GM18909 (cell line): ENCODE measurements around the gene STAT1.

Experiments
- ATAC-seq: cut with Tn5 transposase; IDR thresholded peaks from one replicate; pipeline ENCODE4 v1.9.1; 2021; ENCODE audit warnings: mild to moderate bottlenecking; ENCODE audit not compliant: unreplicated experiment, poor library complexity

Gene STAT1

DNA sequence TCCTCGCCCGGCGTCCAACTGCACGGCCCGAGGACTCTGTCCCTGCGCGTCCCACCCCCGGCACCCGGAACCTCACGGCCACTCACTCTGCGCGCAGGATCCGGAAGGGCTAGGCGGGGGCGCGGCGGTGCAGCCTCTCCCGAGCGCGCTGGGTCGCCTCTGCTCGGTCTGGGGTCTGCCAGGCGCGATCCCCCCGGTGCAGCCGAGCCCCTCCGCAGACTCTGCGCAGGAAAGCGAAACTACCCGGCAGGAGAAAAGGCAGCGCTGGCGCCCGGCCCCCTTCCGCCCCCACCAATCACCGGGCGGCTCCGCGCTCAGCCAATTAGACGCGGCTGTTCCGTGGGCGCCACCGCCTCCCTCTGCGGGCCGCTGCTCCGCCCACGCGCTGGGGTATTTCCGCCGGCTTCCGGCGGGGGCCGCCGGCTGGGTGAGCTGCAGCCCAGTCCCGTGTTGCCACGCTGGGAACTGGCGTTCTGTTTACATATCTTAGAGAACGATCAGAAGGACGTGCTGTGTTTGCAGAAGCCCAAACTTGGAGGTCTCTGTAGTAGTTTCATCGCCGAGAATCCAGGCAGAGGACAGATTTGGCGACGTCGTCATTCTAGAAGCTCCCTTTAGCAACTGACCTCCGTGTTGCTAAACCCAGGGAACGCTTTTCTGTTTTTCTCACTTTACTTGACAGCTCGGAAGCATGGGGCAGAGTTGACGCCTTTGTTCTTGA, at the start of gene STAT1:
Gene STAT1 (minus strand): TSS at position 240 of the 721 bp plus-strand sequence. CDS start 4,168 bp downstream, outside the sequence.
- ATAC-seq, result peak; percentile 84

DNA sequence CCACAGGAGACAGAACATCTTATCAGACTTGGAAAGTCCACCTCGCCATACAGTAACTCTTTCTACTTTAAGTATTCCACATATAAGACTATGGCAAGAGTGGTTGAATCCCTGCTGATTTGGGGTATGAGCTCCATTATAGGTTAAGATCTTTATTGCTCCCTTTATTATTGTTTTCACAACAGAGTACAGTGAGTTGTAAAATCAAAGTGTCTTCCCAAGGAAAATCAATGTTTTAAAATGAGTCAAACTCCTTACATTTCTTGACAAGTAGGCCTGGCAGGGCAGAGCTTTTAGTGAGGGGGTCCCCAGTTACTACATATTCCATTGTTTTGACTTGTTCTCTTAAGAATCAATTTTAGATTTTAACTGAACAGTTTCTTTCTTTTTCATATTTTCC, 49.6 kb upstream of the STAT1 start:
- ATAC-seq, result no peak

DNA sequence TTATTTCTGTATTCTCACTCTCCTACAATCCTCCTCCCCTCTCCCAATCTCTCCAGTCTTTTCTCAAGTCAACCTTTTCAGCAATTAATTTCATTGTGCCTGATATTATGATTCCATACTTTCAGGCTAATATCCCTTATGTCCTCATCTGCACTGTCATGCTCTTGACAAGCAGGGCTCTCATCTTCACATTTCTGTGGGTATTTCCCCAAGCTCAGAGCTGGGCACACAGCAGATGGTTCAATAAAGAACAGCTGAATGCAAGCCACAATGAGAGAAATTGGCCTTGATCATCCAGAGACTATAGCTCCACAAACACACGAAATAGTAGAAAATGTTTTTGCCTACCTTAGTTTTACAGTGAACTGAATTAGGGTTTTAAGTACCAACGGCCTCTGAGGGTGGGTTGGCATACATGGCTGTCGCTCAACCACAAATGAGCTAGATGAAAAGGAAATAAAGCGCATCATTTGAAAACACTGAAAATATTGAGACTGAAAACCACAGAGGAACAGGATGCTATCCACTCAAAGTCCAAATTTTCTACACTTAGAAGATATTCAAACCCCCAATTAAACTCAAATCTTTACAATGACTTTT, 47.5 kb upstream of the STAT1 start:
- ATAC-seq, result no peak

DNA sequence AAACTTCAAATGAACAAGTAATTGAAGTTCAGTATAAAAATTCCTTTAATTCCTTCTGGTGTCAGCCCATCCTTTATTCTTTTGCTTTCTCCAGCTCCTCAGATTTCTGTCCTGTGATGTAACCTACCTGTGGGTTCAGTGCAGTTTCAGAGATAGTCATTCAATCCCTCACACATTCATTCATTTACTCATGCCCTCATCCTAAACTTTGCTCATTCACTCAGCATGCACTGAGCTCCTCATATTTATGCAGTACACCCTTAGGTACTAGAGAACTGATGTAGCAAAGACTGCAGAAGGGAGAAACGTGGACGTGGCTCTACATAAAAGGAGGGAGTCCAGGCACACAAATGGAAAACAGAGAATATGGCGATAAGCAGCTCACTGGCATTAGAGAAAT, 45.3 kb upstream of the STAT1 start:
- ATAC-seq, result no peak

DNA sequence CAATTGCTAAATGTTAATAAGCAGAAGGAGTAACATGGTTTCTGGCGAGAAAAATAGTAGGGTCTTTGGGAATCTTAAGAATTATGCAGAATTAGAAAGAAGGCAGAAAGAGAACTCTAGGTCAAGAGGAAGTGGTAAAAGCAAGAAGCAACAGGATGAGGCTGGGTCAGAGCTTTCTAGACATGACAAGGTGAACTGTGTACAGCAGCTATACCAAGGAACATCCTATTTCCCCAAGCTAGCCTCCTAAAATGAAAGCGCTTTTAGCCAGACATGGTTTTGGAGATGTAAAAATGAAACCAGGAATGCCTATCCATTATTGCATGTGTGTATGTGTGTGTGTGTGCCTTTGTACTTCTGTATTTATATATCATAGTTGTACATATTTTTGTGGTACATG, 42.3 kb upstream of the STAT1 start:
- no peak for ATAC-seq

DNA sequence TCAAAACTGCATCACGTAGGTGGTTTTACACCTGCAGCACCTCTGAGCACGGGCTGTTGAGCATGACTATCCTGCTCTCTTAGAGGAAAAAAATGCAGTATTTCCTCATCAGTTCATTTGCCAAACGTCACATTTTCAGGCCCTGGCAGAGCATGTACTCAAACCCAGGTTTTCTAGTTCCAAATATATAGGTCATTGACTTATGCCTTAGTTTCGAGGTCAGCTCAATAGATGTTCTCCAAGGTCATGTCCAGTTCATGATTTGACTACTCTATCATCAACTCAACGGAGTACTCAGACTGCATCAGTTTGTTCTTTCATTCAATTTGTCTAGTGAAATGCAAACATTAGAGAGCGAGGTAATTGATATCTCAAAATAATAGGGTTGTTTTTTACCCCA, 39.3 kb upstream of the STAT1 start:
- ATAC-seq, result no peak

DNA sequence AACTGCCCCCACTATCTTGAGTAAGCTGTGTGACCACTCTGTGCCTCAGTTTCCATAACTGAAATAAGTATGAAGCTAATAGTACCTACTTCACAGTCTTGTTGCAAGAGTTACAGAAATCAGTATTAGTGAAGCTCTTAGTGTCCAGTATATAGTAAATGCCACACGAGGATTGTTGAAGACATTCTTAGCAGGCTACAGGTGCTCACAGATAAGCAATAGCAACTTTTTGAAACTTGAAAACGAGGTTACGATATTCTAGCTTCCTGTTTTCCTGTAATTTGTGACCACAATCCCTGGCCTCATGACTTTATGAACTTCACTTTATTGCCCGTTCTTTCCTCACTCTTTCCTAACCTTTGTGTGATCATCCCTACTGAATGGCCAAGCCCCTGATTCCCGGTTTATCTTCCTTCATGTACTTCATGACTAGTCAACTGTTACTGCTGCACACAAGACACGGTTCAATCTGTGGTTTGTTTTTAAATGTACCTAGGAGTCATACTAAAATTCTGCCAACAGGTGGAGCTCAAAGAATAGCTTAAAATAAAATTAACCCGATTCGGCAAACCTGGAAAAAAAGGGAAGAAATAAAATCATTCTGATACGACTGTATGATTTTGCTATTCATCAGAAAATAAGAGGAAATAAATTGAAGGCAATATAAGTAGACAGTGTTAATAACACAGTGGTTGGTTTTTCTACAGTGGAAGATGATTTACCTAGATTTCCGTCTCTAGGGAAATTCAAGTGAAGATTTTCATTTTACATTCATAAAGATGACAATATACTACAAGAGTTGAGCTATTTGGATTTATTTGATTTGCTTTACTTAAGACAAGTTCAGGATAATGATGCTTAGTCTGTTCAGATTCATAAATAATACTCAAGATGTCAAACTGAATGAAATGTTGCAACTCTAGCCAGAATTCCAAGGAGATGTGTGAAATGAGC, 38.1 kb upstream of the STAT1 start:
- peak; percentile 65 for ATAC-seq

DNA sequence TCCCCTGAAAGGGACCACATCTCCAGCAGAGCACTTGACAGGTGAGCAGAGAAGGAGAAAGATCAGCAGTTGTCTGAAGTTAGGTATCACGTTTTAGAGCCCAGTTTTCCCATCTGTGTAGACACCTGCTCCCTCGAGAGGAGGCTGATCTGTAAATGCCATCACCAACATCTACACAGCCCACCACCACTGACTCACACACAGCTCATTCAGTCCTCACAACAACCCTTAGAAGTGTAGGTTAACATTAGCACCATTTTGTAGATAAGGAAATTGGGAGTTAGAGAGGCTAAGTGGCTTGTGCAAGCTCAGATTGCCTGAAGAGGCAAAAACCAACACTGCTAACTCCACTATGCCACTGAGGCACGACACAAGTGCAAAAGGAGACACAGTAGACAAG, 37.2 kb upstream of the STAT1 start:
- no peak for ATAC-seq

DNA sequence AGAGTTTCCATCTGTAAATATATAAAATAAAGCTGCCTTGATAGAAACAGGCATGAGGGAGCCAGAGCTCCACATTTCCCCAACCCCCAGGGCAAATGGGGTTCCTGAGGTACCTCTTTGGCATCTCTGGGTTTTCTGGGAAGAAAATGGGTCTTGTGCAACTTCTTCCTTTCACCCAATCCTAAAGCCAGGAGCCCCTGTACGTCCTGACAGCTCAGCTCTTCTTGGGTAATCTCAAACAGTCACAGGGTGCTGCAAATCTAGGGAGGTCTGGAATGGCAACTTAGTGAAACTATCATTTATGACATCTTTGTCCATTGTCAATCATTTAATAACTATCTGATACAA, 36.6 kb upstream of the STAT1 start:
- ATAC-seq, result no peak

DNA sequence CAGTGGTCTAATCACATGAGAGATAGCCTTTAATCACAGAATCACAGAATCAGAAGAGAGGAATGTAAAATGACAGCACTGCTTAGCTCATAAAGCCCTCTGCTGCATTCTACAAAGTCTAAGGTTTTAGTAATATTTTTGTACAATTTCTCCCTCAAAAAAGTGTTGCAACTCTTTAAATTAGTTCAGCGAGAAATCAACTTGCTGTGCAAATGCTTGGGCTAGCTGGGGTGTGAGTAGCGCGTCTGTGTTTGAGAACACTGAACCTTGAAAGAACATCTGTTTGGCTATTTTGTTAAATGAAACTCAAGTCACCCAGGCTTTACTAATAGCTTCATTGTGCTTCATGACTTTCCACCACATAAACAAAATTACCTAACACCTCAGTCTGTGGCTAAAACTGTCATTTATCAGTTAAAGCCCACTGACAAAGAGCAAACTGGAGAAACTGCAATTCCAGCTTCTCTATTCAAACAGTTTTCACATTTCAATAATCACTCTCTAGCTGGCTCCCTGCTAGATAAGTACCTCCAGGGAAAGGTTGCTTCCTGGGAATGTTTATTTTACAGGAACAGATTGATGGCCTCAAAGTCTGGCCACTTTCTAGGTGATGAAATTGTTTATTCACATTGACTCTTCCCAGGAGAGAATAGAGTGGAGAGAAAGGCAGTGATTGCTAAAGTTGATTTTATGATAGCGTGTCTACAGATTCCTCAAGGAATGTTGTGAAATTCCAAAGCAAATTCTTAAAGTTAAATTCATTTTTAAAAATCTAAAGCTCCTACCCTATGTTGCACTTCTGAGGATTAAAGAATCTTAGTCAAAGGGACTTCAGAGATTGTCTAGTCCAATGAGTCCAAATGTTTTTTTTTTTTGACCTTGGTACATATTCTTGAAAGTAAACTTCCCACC, 36.0 kb upstream of the STAT1 start:
- peak; percentile 80 for ATAC-seq

DNA sequence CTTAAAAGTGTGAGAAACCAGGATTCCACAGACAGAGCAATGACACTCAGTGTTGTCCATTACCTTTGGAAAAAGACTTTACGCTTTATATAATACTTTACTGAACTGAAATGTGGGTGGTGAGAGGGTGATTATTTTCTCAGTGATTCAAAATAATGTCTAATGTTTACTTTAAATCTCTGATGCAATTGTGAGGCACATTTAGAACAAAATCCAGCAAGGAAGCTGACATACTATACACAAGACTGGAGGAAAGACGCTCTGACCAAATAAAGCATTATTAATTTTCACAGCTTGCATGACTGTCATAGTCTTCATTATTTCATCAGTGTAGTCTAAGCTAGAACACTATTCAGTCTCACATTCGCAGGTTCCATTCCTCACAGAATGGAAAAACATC, 34.1 kb upstream of the STAT1 start:
- ATAC-seq, result no peak

DNA sequence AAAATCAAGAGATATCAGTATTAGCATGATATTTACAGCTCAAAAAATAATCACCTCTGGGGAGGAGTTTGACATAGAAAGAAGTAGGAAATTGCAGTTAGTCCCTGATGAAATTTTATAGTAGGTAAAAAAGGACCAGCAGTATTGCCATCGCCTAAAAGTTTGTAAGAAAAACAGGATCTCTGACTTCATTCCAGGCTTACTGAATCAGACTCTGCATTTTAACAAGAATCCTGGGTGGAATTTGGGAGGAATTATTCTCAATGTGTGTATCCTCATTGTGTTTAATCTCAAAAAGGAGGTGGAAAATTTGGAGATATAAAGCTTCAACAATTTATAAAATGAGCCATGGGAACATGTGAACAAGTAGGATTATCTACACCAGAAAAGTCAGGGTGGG, 31.2 kb upstream of the STAT1 start:
- no peak for ATAC-seq

DNA sequence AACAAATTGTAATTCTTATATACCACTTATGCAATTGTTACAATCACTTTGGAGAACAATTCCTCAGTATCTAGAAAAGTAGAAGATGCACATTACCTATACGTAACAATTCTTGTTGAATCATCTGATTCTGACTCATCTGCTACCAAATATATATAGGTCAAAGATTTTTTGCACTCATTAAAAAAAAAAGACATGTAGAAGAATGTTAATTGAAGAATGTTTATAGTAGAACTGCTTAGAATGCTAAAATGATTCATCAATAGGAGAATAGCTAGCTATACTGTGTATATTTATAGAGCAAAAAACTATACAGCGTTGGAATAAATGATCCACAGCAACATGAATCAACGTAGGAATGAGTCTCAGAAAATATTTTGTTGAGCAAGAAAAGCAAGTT, 29.5 kb upstream of the STAT1 start:
- ATAC-seq, result no peak

DNA sequence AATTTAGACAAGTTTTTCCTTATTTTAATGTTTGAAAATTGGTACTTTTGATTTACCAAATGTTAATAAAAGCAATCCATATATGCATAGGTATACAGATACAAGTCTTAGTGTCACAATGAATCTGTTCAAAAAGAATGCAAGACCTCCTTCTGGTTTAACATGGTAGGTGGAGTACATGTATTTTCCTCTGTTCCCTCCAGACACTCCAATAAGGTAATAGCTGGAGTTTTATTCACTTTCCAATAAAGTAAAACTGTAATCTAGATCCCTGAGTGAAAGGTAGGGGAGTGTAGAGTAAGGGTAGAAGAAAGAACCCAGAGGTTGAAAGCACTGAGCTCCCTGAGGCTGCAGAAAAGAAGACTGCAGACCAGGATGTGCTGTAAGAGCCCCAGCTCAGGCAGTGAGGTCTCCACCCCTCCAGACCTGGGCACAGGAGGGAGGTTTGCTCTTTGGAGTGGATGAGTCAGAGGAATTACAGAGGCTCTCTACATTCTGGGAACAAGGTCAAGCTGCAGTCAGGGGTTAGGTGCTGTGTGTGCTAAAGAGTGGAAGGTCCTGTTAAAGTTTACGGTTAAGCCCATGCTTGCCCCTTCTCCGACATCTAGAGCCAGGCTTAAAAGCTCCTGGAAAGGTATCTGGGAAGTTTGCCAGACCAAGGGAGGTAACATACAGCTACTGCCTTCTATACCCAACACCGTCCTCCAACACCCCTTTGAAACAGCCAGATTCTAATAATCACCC, 27.6 kb upstream of the STAT1 start:
- no peak for ATAC-seq

DNA sequence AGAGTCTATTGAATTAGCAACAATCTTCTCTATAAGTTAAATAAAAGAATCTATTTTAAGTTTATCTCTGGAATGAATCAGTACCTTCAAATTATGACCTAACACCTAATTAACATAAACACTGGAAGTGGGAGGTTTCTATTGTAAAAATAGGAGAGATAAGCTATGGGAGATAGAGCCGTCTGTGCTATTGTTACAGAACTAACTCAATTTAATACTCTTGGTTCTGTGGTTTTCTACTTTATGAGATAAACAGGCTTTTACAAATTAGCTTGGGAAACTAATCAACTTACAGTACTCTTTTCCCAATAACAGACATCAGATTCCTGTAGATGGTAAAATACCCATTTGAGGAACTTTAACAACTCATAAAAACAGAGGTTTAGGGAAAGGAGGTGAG, 25.6 kb upstream of the STAT1 start:
- ATAC-seq, result no peak

DNA sequence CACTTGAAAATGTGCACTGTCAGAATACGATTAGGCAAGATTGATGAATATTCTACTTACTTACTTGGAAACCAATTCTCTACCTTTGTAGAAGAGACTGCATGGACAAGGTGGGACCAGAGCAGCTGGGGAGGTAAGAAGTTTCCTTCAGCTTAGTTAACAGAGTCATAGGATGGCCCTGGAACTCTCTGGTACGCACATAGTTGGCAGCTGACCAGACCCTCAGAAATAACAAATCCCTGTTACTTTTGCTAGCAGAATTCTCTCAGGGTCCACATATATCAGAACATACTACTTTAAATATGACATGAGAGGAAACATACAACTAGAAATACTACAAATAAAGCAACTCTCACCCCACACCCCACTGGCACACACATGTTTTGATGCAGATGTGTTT, 24.8 kb upstream of the STAT1 start:
- no peak for ATAC-seq

DNA sequence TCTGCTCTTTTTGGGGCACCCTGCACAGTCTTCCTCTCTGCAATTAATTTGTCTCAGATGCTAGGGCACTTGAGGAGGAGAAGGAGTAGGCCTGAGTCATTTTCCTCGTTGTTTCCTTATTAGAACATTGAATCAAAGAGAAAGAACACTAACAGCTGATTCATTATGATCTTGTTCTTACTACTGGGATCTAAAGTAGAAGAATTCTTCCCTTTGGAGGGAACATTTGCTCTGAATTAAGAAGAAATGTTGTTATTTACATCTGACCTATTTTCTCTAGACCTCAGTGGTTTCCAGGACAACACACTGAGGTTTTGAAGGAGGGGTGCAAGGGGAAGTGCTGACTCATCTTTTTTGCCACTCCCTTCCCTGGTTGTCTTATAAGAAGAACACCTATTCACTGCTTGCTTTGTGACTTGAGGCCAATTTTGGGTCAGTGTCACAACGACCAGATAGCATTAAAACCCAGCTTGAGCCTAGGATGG, 24.3 kb upstream of the STAT1 start:
- no peak for ATAC-seq

DNA sequence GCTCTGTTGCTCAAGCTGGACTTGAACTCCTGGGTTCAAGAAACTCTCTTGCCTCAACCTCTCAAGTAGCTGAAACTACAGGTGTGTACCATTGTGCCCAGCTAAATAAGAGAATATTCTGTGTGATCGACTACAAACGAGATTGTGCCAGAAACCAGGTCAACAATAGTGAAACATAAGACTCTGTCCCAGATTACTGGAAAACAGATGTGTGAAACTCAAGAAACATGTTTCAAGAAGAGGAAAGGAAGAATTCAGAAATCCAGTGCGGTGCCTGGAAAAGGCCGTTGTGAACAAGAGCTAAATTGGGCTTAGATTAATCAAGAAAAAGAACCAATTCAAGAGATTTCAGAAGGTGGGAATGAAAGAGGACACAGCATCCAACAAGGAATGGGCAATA, 23.4 kb upstream of the STAT1 start:
- no peak for ATAC-seq

DNA sequence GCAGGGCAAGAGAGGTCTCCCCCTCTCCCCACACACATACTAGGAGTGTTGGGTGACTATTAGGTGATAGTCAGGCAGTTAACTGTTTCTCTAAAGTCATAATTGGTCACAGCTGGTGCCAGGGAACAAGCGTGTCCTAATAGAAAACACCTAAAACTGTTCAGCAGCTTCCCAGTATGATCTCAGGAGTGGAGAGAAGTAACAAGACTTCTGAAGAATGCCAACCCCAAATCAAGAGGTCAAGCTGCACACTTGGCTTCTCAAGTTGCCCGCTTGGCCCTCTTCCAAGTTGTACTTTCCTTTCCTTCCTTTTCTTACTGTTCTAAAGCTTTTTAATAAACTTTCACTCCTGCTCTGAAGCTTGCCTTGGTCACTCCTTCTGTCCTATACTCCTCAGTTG, 22.4 kb upstream of the STAT1 start:
- ATAC-seq, result no peak
